ENCODE data around the gene NEDD9. TPM values are rescaled to one million over a fixed set of nuclear protein-coding genes. Genes with fewer than 3 reads are reported as not detected.

Gene NEDD9
- total and polyA plus RNA-seq, 2 donors (not counting 1 experiment from before 2014, with no cell fraction given) = 38.9 to 46.2 TPM

- Mint-ChIP-seq H3K4me1 (peaks cover 11% of the 10 kb centered on the region), H3K9me3 (ENCODE audit: insufficient read depth) (no peaks in the 10 kb centered on the region), H3K4me3 (no peak overlapping the region), H3K27ac (no peak overlapping the region), H3K27me3 (no peaks in the 10 kb centered on the region)
- POLR2A ChIA-PET = no interaction called here
- Histone ChIP-seq H4K20me1 (ENCODE audit: control insufficient read depth, insufficient read depth, low read length, poor library complexity, severe bottlenecking) (peaks cover 24% of the 10 kb centered on the region), H2AFZ (ENCODE audit: insufficient read depth, low read depth, low read length, poor library complexity, severe bottlenecking) (no peak overlapping the region), H3K4me1 (ENCODE audit: control insufficient read depth in 2 of 2, insufficient read depth in 2 of 2, low read length in 2 of 2) (peaks cover 0 to 2% of the 10 kb centered on the region in 2 donors), H3K27ac (ENCODE audit: low read length in 2 of 2) (no peak overlapping the region), H3K9me3 (ENCODE audit: control extremely low read depth in 1 of 3, control insufficient read depth in 2 of 3, insufficient read depth in 1 of 3, low read length in 2 of 3) (no peaks in the 10 kb centered on the region), H3K9ac (ENCODE audit: low read length) (no peak overlapping the region), H3K27me3 (replicated peaks in 1 of 4; ENCODE audit: control extremely low read depth in 1 of 4, control insufficient read depth in 3 of 4, insufficient read depth in 4 of 4, low read length in 3 of 4) (no peaks in the 10 kb centered on the region), H3K36me3 (replicated peaks in 1 of 2; ENCODE audit: control extremely low read depth in 1 of 2, control insufficient read depth in 1 of 2, extremely low read depth in 1 of 2, insufficient read depth in 2 of 2, low read length in 1 of 2) (peaks cover 4 to 76% of the 10 kb centered on the region in 2 experiments), H3K4me2 (replicated peaks; ENCODE audit: low read depth, low read length, poor library complexity, severe bottlenecking) (no peak overlapping the region), H3K79me2 (ENCODE audit: control insufficient read depth, insufficient read depth, low read length) (peaks cover 63% of the 10 kb centered on the region), H3K4me3 (ENCODE audit: control extremely low read depth in 1 of 5, extremely low read depth in 1 of 5, insufficient read depth in 1 of 5, low read depth in 2 of 5, low read length in 4 of 5) (no peak overlapping the region)
- no peak for DNase-seq
- intact Hi-C loops (cut with micrococcal nuclease) = no loop called here
- CTCF ChIA-PET = no interaction called here
- no peak for TF ChIP-seq CTCF (IDR thresholded peaks at IDR 0.05)
- no peak for TF ChIP-seq EZH2 (IDR thresholded peaks at IDR 0.05; ENCODE audit: borderline replicate concordance, insufficient read depth, low read depth, low read length, poor library complexity, severe bottlenecking)
- 99% methylated on average over 7 of the region's 12 CpGs for WGBS (ENCODE audit: insufficient coverage)
- ATAC-seq (ENCODE audit: low read depth) = no peak
Measured at GRCh38 chr6:11213422-11214021, 18.9 kb downstream of the NEDD9 start.

- Histone ChIP-seq H3K4me1 (ENCODE audit: control insufficient read depth in 2 of 2, insufficient read depth in 2 of 2, low read length in 2 of 2) (peaks cover 0 to 2% of the 10 kb centered on the region in 2 donors), H3K27me3 (replicated peaks in 1 of 4; ENCODE audit: control extremely low read depth in 1 of 4, control insufficient read depth in 3 of 4, insufficient read depth in 4 of 4, low read length in 3 of 4) (no peaks in the 10 kb centered on the region), H2AFZ (ENCODE audit: insufficient read depth, low read depth, low read length, poor library complexity, severe bottlenecking) (no peak overlapping the region), H3K36me3 (replicated peaks in 1 of 2; ENCODE audit: control extremely low read depth in 1 of 2, control insufficient read depth in 1 of 2, extremely low read depth in 1 of 2, insufficient read depth in 2 of 2, low read length in 1 of 2) (peaks cover 4 to 73% of the 10 kb centered on the region in 2 experiments), H3K4me3 (ENCODE audit: control extremely low read depth in 1 of 5, extremely low read depth in 1 of 5, insufficient read depth in 1 of 5, low read depth in 2 of 5, low read length in 4 of 5) (no peak overlapping the region), H4K20me1 (ENCODE audit: control insufficient read depth, insufficient read depth, low read length, poor library complexity, severe bottlenecking) (peaks cover 16% of the 10 kb centered on the region), H3K9me3 (ENCODE audit: control extremely low read depth in 1 of 3, control insufficient read depth in 2 of 3, insufficient read depth in 1 of 3, low read length in 2 of 3) (no peaks in the 10 kb centered on the region), H3K27ac (ENCODE audit: low read length in 2 of 2) (no peak overlapping the region), H3K79me2 (ENCODE audit: control insufficient read depth, insufficient read depth, low read length) (peaks cover 55% of the 10 kb centered on the region), H3K4me2 (replicated peaks; ENCODE audit: low read depth, low read length, poor library complexity, severe bottlenecking) (no peak overlapping the region), H3K9ac (ENCODE audit: low read length) (no peak overlapping the region)
- ChIA-PET CTCF (no interaction called here), POLR2A (no interaction called here)
- intact Hi-C loops (cut with micrococcal nuclease) = no loop called here
- WGBS (ENCODE audit: insufficient coverage) = 100% methylated on average over 4 of the region's 4 CpGs
- Mint-ChIP-seq H3K9me3 (ENCODE audit: insufficient read depth) (no peaks in the 10 kb centered on the region), H3K27me3 (no peaks in the 10 kb centered on the region), H3K4me3 (no peak overlapping the region), H3K27ac (no peak overlapping the region), H3K4me1 (peaks cover 8% of the 10 kb centered on the region)
- DNase-seq (no peak), ATAC-seq (ENCODE audit: low read depth) (no peak)
- TF ChIP-seq EZH2 (IDR thresholded peaks at IDR 0.05; ENCODE audit: borderline replicate concordance, insufficient read depth, low read depth, low read length, poor library complexity, severe bottlenecking) (no peak), CTCF (IDR thresholded peaks at IDR 0.05) (no peak)
Measured at GRCh38 chr6:11212664-11213063, 19.8 kb downstream of the NEDD9 start.

Measured in B cell (primary cell).